Activated CD8-positive, alpha-beta memory T cell treated with anti-CD3 and anti-CD28 coated beads, Interleukin-2, amount 50 U/mL, for 24 hours (primary cell): Measurements from ENCODE around the gene NOL7.

Experiments used
- DNase-seq: peaks from one replicate; pipeline ENCODE4 v3.0.0-alpha.2; 2020; ENCODE audit errors: extremely low read depth

The NOL7 gene

GRCh38 chr6:13597073-13597472 is 18.1 kb upstream of the NOL7 start:
- DNase-seq: no peak

GRCh38 chr6:13600036-13600435 is 15.1 kb upstream of the NOL7 start:
- DNase-seq: no peak

- no peak for DNase-seq
These were observed 11.0 kb upstream of the NOL7 start for GRCh38 chr6:13604135-13604534.

- no peak for DNase-seq
These were observed 10.4 kb upstream of the NOL7 start for GRCh38 chr6:13604546-13605416.

- no peak for DNase-seq
These were observed 9.5 kb upstream of the NOL7 start for GRCh38 chr6:13605634-13606033.

GRCh38 chr6:13611715-13612114 is 3.4 kb upstream of the NOL7 start:
- DNase-seq: no peak

- DNase-seq: no peak
These were observed 2.0 kb upstream of the NOL7 start for GRCh38 chr6:13613029-13613594.

GRCh38 chr6:13614126-13614925 is 809 bp upstream of the NOL7 start:
- DNase-seq: no peak

GRCh38 chr6:13615792-13616120 is 621 bp downstream of the NOL7 start:
- no peak for DNase-seq

- no peak for DNase-seq
These were observed 1.9 kb downstream of the NOL7 start for GRCh38 chr6:13617066-13617465.

GRCh38 chr6:13624871-13625288 is 9.7 kb downstream of the NOL7 start:
- DNase-seq: no peak

GRCh38 chr6:13629459-13630116 is 14.5 kb downstream of the NOL7 start:
- DNase-seq: no peak

- no peak for DNase-seq
These were observed 15.4 kb downstream of the NOL7 start for GRCh38 chr6:13630499-13630898.

- no peak for DNase-seq
These were observed 18.2 kb downstream of the NOL7 start for GRCh38 chr6:13633343-13633742.

GRCh38 chr6:13635948-13636658 is 21.0 kb downstream of the NOL7 start:
- DNase-seq: no peak

- DNase-seq: no peak
These were observed 22.9 kb downstream of the NOL7 start for GRCh38 chr6:13638014-13638413.

- DNase-seq: no peak
These were observed 23.5 kb downstream of the NOL7 start for GRCh38 chr6:13638626-13639025.

GRCh38 chr6:13641315-13641714 is 26.2 kb downstream of the NOL7 start:
- no peak for DNase-seq

GRCh38 chr6:13643125-13643524 is 28.0 kb downstream of the NOL7 start:
- no peak for DNase-seq

GRCh38 chr6:13648850-13649249 is 33.7 kb downstream of the NOL7 start:
- DNase-seq: no peak

GRCh38 chr6:13649393-13649792 is 34.3 kb downstream of the NOL7 start:
- DNase-seq: no peak

GRCh38 chr6:13653296-13653695 is 38.2 kb downstream of the NOL7 start:
- DNase-seq: no peak
